Cardiac fibroblast (primary cell): ENCODE results near the gene PLA2G4C.

Source experiments
- DNase-seq, 2 donors: peaks; one replicate each; pipeline versions ENCODE4 v3.0.0 to v3.0.0-alpha.2; 2010; ENCODE audit warnings: low read depth in 2 of 2
- H3K4me3 ChIP-seq, 2 donors: replicated peaks in 1 of 2; 1 replicate in 1 of 2; 2 replicates in 1 of 2; pipeline ENCODE4 v1.5.1; 2011; ENCODE audit warnings: low read depth in 2 of 2, low read length in 2 of 2, mild to moderate bottlenecking in 2 of 2, moderate library complexity in 1 of 2
- TF ChIP-seq, protein P1 (sequence below): IDR thresholded peaks from one replicate; pipeline ENCODE4 v1.5.1; 2011; ENCODE audit warnings: low read depth, mild to moderate bottlenecking, low read length, inconsistent platforms

The PLA2G4C gene

GRCh38 chr19:48117515-48118130 is 7.0 kb upstream of the PLA2G4C start:
- TF ChIP-seq, protein P1, sequence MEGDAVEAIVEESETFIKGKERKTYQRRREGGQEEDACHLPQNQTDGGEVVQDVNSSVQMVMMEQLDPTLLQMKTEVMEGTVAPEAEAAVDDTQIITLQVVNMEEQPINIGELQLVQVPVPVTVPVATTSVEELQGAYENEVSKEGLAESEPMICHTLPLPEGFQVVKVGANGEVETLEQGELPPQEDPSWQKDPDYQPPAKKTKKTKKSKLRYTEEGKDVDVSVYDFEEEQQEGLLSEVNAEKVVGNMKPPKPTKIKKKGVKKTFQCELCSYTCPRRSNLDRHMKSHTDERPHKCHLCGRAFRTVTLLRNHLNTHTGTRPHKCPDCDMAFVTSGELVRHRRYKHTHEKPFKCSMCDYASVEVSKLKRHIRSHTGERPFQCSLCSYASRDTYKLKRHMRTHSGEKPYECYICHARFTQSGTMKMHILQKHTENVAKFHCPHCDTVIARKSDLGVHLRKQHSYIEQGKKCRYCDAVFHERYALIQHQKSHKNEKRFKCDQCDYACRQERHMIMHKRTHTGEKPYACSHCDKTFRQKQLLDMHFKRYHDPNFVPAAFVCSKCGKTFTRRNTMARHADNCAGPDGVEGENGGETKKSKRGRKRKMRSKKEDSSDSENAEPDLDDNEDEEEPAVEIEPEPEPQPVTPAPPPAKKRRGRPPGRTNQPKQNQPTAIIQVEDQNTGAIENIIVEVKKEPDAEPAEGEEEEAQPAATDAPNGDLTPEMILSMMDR, result no peak
- no peak for DNase-seq
- H3K4me3 ChIP-seq, result no peak overlapping the region

GRCh38 chr19:48113190-48113917 is 2.7 kb upstream of the PLA2G4C start:
- TF ChIP-seq, protein P1, result no peak
- DNase-seq, result peak; percentile 18 to 25
- H3K4me3 ChIP-seq, result no peak overlapping the region

DNA sequence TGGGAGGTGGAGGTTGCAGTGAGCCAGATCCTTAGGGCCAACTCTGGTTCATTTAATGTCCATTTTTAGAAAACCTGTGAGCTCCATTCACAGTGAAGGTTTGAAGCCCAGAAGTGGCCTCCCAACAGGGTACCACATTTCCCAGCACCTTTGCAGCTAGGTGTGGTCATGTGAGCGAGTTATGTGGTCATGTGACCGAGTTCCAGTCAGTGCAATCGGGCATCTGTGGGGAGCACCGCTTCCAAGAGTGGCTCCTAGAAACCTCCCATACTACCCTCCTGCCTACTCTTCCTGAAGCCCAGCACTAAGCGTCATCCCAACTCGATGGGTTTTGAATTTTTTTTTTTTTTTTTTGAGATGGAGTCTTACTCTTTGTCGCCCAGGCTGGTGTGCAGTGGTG is 663 bp upstream of the PLA2G4C start:
- no peak overlapping the region for H3K4me3 ChIP-seq

DNA sequence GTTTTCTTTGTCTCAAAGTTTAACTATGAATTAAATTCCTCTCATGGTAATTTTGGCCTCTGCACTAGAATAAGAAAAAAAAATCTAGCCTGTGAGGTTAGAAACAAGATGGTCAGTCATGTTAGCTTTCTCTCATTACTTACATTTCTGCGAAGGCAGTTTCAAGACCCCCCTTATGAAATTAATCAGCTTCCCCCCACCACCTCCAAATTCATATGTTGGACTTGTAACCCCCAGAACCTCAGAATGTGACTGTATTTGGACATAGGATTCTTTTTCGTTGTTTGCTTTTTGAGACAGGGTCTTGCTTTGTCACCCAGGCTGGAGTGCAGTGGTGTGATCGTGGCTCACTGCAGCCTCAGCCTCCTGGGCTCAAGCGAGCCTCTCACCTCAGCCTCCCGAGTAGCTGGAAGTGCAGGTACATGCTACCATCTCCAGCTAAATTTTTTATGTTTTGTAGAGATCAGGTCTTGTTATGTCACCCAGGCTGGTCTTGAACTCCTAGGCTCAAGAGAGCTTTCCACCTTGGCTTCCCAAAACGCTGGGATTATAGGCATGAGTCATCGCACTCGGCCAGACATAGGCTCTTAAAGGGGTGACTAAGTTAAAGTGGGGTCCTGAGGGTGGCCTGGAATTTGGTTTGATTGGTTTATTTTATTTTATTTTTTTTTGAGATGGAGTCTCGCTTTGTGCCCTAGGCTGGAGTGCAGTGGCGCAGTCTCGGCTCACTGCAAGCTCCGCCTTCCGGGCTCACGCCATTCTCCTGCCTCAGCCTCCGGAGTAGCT is 1.4 kb downstream of the PLA2G4C start:
- DNase-seq, result no peak
- H3K4me3 ChIP-seq, result no peak overlapping the region
- TF ChIP-seq, protein P1, result no peak

More for the DNA sequence above, 663 bp upstream of the PLA2G4C start:
- DNase-seq, result no peak
- TF ChIP-seq, protein P1, result no peak

DNA sequence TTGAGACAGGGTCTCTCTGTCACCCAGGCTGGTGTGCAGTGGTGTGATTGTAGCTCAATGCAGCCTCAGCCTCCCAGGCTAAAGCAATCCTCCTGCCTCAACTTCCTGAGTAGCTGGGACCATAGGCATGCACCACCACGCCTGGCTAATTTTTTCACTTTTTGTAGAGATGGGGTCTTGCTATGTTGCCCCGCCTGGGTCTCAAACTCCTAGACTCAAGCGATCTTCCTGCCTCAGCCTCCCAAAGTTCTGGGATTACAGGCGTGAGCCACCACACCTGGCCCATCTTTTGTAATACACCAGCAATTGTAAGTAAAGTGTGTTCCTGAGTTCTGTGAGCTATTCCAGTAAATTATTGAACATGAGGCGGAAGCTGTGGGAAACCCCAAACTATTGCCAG is 6.7 kb downstream of the PLA2G4C start:
- no peak for DNase-seq
- TF ChIP-seq, protein P1, result no peak
- no peak overlapping the region for H3K4me3 ChIP-seq

DNA sequence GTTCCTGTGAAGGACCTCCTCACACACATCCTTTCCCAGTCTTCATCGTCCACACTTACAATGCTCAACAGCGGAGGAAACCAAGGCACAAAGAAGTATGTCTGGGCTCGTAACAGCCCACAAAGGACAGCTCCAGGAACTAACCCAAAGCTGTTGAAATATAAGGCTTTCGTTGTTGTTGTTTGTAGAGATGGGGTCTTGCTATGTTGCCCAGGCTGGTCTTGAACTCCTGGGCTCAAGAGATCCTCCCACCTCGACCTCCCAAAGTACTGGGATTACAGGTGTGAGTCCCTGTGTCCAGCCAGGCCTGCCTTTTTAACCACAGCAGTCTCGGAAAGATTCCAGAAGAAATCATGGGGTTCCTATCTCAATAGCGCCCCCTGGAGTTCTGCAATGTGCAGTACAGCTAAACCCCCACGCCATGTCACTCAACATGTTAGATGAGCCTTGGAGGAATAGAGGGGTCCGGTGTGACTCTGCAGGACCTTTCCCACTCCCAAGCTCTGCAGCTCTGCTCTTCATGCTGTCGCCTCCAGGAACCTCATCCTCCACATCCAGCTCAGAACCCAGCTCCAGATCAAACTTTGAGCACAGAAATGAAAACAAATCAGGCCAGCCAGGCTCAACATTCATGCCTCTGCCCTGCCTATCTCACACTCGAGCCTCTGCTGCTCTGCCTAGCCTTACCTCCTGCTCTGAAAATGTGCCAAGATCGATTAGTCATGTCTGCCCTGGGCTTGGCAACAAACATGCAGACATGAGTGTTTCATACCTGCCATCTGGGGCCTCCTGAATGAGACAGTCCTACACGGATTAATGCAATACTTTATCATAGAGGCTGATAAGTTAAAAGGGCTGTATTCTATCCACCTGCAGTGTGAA is 7.5 kb downstream of the PLA2G4C start:
- H3K4me3 ChIP-seq, result no peak overlapping the region
- TF ChIP-seq, protein P1, result peak; percentile 75
- peak; percentile 60 to 74 for DNase-seq
